Measurements from ENCODE around the gene PTPN9. TPM values are rescaled to one million over a fixed set of nuclear protein-coding genes. Genes with fewer than 3 reads are reported as not detected.

Gene PTPN9
- total RNA-seq, 1 experiment from 2014 or later = 15.7 TPM

DNA sequence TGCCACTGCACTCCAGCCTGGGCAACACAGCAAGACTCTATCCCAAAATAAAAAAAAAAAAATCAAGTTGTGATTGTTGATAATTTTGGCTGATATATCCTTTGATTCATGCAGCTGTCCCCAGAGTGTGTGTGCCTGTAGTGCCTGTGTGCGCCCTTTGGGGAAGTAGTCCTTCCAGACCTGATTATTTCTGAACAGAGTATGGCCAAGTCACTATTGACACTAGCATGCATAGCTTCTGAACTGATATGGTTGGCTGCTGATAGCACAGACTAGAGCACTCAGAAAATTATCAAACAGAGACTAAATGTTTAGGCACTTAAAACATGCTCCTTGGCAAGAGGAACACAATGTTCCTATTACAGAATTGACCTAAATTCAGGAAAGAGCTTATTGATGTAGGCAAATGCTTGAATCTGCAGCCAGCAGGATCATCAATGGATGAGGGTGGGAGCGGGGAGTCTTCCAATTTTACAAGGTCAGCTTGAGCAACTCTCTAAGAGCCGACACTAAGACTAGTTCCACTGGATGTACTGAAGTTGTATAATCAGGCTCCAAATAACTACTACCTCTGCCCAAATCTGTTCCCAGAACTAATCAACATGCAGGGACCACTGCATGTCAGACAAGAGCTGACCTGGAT, 17.7 kb upstream of the PTPN9 start:
- Histone ChIP-seq H3K9ac (ENCODE audit: low read length) (no peak overlapping the region), H3K9me3 (ENCODE audit: low read length) (no peaks in the 10 kb centered on the region), H4K20me1 (ENCODE audit: low read length) (no peaks in the 10 kb centered on the region), H3K27ac (ENCODE audit: low read length) (no peak overlapping the region), H2AFZ (ENCODE audit: low read length) (no peak overlapping the region), H3K4me1 (ENCODE audit: insufficient read depth, low read length) (no peaks in the 10 kb centered on the region), H3K36me3 (ENCODE audit: low read depth, low read length) (no peaks in the 10 kb centered on the region), H3F3A (ENCODE audit: low read length, unreplicated experiment) (no peaks in the 10 kb centered on the region), H3K4me2 (ENCODE audit: low read length) (no peak overlapping the region), H3K79me2 (ENCODE audit: low read length) (no peaks in the 10 kb centered on the region), H3K27me3 (ENCODE audit: low read length) (no peaks in the 10 kb centered on the region), H3K9me2 (replicated peaks; ENCODE audit: low read length) (no peaks in the 10 kb centered on the region), H3K4me3 (ENCODE audit: low read length) (no peak overlapping the region)
- TF ChIP-seq EZH2phosphoT487 (IDR thresholded peaks at IDR 0.05; ENCODE audit: borderline replicate concordance, low read length) (no peak), EZH2 (IDR thresholded peaks at IDR 0.05; ENCODE audit: low read length, unreplicated experiment) (no peak)
- TF ChIP-seq, protein P1, sequence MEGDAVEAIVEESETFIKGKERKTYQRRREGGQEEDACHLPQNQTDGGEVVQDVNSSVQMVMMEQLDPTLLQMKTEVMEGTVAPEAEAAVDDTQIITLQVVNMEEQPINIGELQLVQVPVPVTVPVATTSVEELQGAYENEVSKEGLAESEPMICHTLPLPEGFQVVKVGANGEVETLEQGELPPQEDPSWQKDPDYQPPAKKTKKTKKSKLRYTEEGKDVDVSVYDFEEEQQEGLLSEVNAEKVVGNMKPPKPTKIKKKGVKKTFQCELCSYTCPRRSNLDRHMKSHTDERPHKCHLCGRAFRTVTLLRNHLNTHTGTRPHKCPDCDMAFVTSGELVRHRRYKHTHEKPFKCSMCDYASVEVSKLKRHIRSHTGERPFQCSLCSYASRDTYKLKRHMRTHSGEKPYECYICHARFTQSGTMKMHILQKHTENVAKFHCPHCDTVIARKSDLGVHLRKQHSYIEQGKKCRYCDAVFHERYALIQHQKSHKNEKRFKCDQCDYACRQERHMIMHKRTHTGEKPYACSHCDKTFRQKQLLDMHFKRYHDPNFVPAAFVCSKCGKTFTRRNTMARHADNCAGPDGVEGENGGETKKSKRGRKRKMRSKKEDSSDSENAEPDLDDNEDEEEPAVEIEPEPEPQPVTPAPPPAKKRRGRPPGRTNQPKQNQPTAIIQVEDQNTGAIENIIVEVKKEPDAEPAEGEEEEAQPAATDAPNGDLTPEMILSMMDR (conservative IDR thresholded peaks at IDR 0.05; ENCODE audit: low read depth, low read length) = no peak
- DNase-seq (no peak), ATAC-seq (no peak)
- ChIA-PET CTCF (no interaction called here), POLR2A (ENCODE audit: unreplicated experiment) (no interaction called here)
- intact Hi-C loops (cut with micrococcal nuclease) = no loop called here
- BruUV-seq (replicated peaks) = no TSS peak

DNA sequence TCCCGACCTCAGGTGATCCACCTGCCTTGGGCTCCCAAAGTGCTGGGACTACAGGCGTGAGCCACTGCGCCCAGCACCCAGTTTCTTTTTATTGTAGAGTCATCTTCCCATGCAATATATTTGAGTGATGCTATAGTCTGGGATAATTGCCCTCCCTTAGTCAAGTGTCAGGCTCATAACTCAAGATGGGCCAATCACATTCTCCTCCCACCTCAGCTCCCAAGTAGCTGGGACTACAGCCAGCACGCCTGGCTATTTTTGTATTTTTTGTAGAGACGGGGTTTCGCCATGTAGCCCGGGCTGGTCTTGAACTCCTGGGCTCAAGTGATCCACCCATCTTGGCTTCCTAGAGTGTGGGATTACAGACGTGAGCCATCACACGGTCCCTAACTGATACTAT, 15.2 kb upstream of the PTPN9 start:
- no peaks in the 10 kb centered on the region for H3K79me2 ChIP-seq (ENCODE audit: low read length)
- no peak overlapping the region for H3K4me3 ChIP-seq (ENCODE audit: low read length)
- H3K4me2 ChIP-seq (ENCODE audit: low read length) = no peak overlapping the region
- ATAC-seq (no peak), DNase-seq (no peak)
- no peak overlapping the region for H3K27ac ChIP-seq (ENCODE audit: low read length)
- no peaks in the 10 kb centered on the region for H3F3A ChIP-seq (ENCODE audit: low read length, unreplicated experiment)
- no peaks in the 10 kb centered on the region for H3K36me3 ChIP-seq (ENCODE audit: low read depth, low read length)
- no peaks in the 10 kb centered on the region for H3K9me3 ChIP-seq (ENCODE audit: low read length)
- H3K9ac ChIP-seq (ENCODE audit: low read length) = no peak overlapping the region
- POLR2A ChIA-PET (ENCODE audit: unreplicated experiment) = interaction anchor here (0.6 kb wide), 1 partner anchor 961 kb away, joined by 3 read pairs; no protein-coding TSS in a partner anchor
- H3K9me2 ChIP-seq (replicated peaks; ENCODE audit: low read length) = no peaks in the 10 kb centered on the region
- H4K20me1 ChIP-seq (ENCODE audit: low read length) = no peaks in the 10 kb centered on the region
- no peaks in the 10 kb centered on the region for H3K4me1 ChIP-seq (ENCODE audit: insufficient read depth, low read length)
- CTCF ChIA-PET = no interaction called here
- no peak overlapping the region for H2AFZ ChIP-seq (ENCODE audit: low read length)
- intact Hi-C loops (cut with micrococcal nuclease) = no loop called here
- no peaks in the 10 kb centered on the region for H3K27me3 ChIP-seq (ENCODE audit: low read length)
- BruUV-seq (replicated peaks) = no TSS peak
- no peak for TF ChIP-seq EZH2 (IDR thresholded peaks at IDR 0.05; ENCODE audit: low read length, unreplicated experiment)
- TF ChIP-seq EZH2phosphoT487 (IDR thresholded peaks at IDR 0.05; ENCODE audit: borderline replicate concordance, low read length) = no peak
- TF ChIP-seq, protein P1 (conservative IDR thresholded peaks at IDR 0.05; ENCODE audit: low read depth, low read length) = no peak

DNA sequence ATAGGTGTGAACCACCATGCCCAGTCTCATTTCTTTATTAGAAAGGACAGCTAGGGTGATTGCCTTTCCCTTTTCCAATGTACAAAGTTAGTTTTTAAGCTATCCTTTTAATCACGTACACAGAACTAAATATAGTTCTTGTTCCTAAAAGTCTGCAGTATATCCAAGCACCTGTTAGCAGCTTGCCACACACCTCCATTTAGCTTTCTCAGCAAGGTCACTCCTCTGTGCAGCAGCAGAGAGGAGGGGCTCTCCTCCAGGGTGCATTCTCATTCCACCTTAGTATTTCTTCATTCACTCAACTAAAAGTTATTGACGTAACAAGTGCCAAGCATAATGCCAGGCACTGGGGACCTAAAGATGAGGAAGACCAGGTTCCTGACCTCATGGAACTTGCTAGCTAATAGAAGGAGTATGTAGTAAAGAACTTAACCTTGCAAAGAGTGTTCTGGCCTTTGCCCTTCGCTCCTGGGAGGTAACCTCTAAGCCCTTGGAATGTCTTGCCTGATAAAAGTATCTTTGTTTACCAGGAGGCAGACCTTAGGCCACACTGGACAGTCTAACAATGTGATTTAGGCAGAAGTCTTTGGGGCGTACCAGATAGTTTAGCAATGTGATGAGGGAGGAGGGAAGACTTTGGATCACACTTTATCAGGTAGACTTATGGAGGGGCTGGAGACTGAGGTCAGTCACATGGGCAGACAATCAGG, 12.7 kb upstream of the PTPN9 start:
- no peak for ATAC-seq
- POLR2A ChIA-PET (ENCODE audit: unreplicated experiment) = no interaction called here
- TF ChIP-seq EZH2phosphoT487 (IDR thresholded peaks at IDR 0.05; ENCODE audit: borderline replicate concordance, low read length) (no peak), EZH2 (IDR thresholded peaks at IDR 0.05; ENCODE audit: low read length, unreplicated experiment) (no peak)
- TF ChIP-seq, protein P1 (conservative IDR thresholded peaks at IDR 0.05; ENCODE audit: low read depth, low read length) = no peak
- Histone ChIP-seq H3K4me2 (ENCODE audit: low read length) (no peak overlapping the region), H2AFZ (ENCODE audit: low read length) (no peak overlapping the region), H3F3A (ENCODE audit: low read length, unreplicated experiment) (no peaks in the 10 kb centered on the region), H3K36me3 (ENCODE audit: low read depth, low read length) (no peaks in the 10 kb centered on the region), H3K9ac (ENCODE audit: low read length) (no peak overlapping the region), H4K20me1 (ENCODE audit: low read length) (no peaks in the 10 kb centered on the region), H3K79me2 (ENCODE audit: low read length) (no peaks in the 10 kb centered on the region), H3K4me3 (ENCODE audit: low read length) (no peak overlapping the region), H3K27ac (ENCODE audit: low read length) (no peak overlapping the region), H3K4me1 (ENCODE audit: insufficient read depth, low read length) (no peaks in the 10 kb centered on the region), H3K9me3 (ENCODE audit: low read length) (no peaks in the 10 kb centered on the region), H3K27me3 (ENCODE audit: low read length) (no peaks in the 10 kb centered on the region), H3K9me2 (replicated peaks; ENCODE audit: low read length) (no peaks in the 10 kb centered on the region)
- BruUV-seq (replicated peaks) = no TSS peak
- CTCF ChIA-PET = no interaction called here
- DNase-seq = no peak
- intact Hi-C loops (cut with micrococcal nuclease) = no loop called here

Data from PC-3 (cell line).